SK-N-SH (cell line): ENCODE results near the gene GPS2. TPM values are rescaled to one million over a fixed set of nuclear protein-coding genes. Genes with fewer than 3 reads are reported as not detected.

Experiments
- CTCF ChIA-PET: fragments of 300-600, 350-600 bp; formaldehyde crosslinking; extraction: SDS; loops from one replicate; lab custom pipeline; 2021; lab: Yijun Ruan, JAX
- POLR2A ChIA-PET: fragments of 350-600 bp; sonication (Branson Sonifier 250); formaldehyde crosslinking; extraction: SDS; loops from one replicate; lab custom pipeline; 2020; ENCODE audit warnings: antibody characterized with exemption, inconsistent platforms; lab: Yijun Ruan, JAX
- DNase-seq: peaks from one replicate; pipeline ENCODE4 v3.0.0; 2012
- H2AFZ ChIP-seq: fragments of 200-600 bp; sonication (generic); 2 replicates; pipeline ENCODE4 v1.8.1; 2016; ENCODE audit warnings: antibody characterized with exemption, mild to moderate bottlenecking, low read depth
- H3F3A ChIP-seq: fragments of 200-600 bp; sonication (generic); replicated peaks from 2 replicates; pipeline ENCODE3; 2016; ENCODE audit warnings: antibody characterized with exemption, mild to moderate bottlenecking; ENCODE audit not compliant: insufficient read depth
- H3K27ac ChIP-seq, 2 experiments: fragments of 200-500 bp in 1 of 2; fragments of 200-600 bp in 1 of 2; sonication (Bioruptor generic) in 1 of 2; sonication (generic), shearing (Covaris generic) in 1 of 2; 2 replicates each; pipeline versions ENCODE4 v1.5.1 to v1.6.1; 2014 to 2016; ENCODE audit warnings: low read depth in 2 of 2, inconsistent platforms in 1 of 2, low read length in 1 of 2, mild to moderate bottlenecking in 1 of 2, mixed read lengths in 1 of 2
- H3K27me3 ChIP-seq: fragments of 200-600 bp; sonication (generic), shearing (Covaris generic); 2 replicates; pipeline ENCODE4 v1.6.1; 2016; ENCODE audit warnings: mixed run types; ENCODE audit not compliant: insufficient read depth
- H3K36me3 ChIP-seq, 2 experiments: fragments of 200-500 bp in 1 of 2; fragments of 200-600 bp in 1 of 2; sonication (Bioruptor generic) in 1 of 2; sonication (generic) in 1 of 2; replicated peaks in 1 of 2; 2 replicates each; pipeline versions ENCODE3 to v1.5.1; 2014 to 2016; ENCODE audit warnings: low read length in 1 of 2, mild to moderate bottlenecking in 1 of 2; ENCODE audit not compliant: insufficient read depth in 2 of 2, control insufficient read depth in 1 of 2
- H3K4me1 ChIP-seq, 2 experiments: fragments of 200-500 bp in 1 of 2; fragments of 200-600 bp in 1 of 2; sonication (Bioruptor generic) in 1 of 2; sonication (generic), shearing (Covaris generic) in 1 of 2; 2 replicates each; pipeline versions ENCODE4 v1.5.1 to v1.6.1; 2014 to 2016; ENCODE audit warnings: low read depth in 1 of 2, low read length in 1 of 2, mixed run types in 1 of 2; ENCODE audit not compliant: insufficient read depth in 2 of 2, control insufficient read depth in 1 of 2
- H3K4me2 ChIP-seq: fragments of 200-600 bp; sonication (generic), shearing (Covaris generic); 2 replicates; pipeline ENCODE4 v1.6.1; 2017; ENCODE audit warnings: mixed run types
- H3K4me3 ChIP-seq, 2 experiments: fragments of 200-500 bp in 1 of 2; fragments of 200-600 bp in 1 of 2; sonication (Bioruptor generic) in 1 of 2; sonication (generic), shearing (Covaris generic) in 1 of 2; 2 replicates each; pipeline versions ENCODE4 v1.5.1 to v1.8.1; 2014 to 2016; ENCODE audit warnings: low read depth in 2 of 2, inconsistent platforms in 1 of 2, low read length in 1 of 2, mild to moderate bottlenecking in 1 of 2, mixed read lengths in 1 of 2, moderate library complexity in 1 of 2
- H3K79me2 ChIP-seq: fragments of 200-600 bp; sonication (generic); 2 replicates; pipeline ENCODE4 v1.8.1; 2017; ENCODE audit warnings: mild to moderate bottlenecking; ENCODE audit not compliant: insufficient read depth
- H3K9ac ChIP-seq: fragments of 200-600 bp; sonication (generic); 2 replicates; pipeline ENCODE4 v1.6.1; 2017; ENCODE audit warnings: mixed run types
- H3K9me2 ChIP-seq: fragments of 200-600 bp; sonication (generic); 2 replicates; pipeline ENCODE4 v1.6.1; 2017; ENCODE audit warnings: mixed run types
- H3K9me3 ChIP-seq: fragments of 200-600 bp; sonication (generic); 2 replicates; pipeline ENCODE4 v1.6.1; 2017; ENCODE audit warnings: mixed run types, mild to moderate bottlenecking, moderate library complexity
- H4K20me1 ChIP-seq: fragments of 200-600 bp; sonication (generic); 2 replicates; pipeline ENCODE4 v1.6.1; 2017; ENCODE audit warnings: mild to moderate bottlenecking, mixed run types; ENCODE audit not compliant: insufficient read depth
- POLR2AphosphoS5 ChIP-seq: IDR thresholded peaks from 2 replicates; pipeline ENCODE4 v1.6.1; 2012; ENCODE audit warnings: low read depth, low read length
- RXRA ChIP-seq: IDR thresholded peaks from 2 replicates; pipeline ENCODE4 v1.4.0; 2012; ENCODE audit warnings: low read depth, mild to moderate bottlenecking, borderline replicate concordance
- WGBS: methylation state at CpG from one replicate; pipeline ENCODE4 v1.1.6; 2017; ENCODE audit warnings: low lambda C conversion rate; 5-methylcytosine and 5-hydroxymethylcytosine counted together
- polyA plus RNA-seq, 3 experiments: library from polyadenylated mRNA; depleted of rRNA; stranded (reverse); fragments of >200 nt; gene quantifications; 2 replicates each; pipeline ENCODE4 v1.2.3, GENCODE V29; 2012
- TF ChIP-seq, protein P1 (sequence below): IDR thresholded peaks from 2 replicates; pipeline ENCODE4 v1.4.0; 2012; ENCODE audit warnings: low read depth, borderline replicate concordance

GPS2 gene
- polyA plus RNA-seq, 1 of the 3 experiments (the other 2 are of a cell fraction) = 102 TPM

- DNase-seq = no peak
Measured at GRCh38 chr17:7315570-7316235, 543 bp upstream of the GPS2 start.

GRCh38 chr17:7313890-7314718 is 1.1 kb downstream of the GPS2 start:
- no peaks in the 10 kb centered on the region for H3K27me3 ChIP-seq
- H4K20me1 ChIP-seq = peaks cover 54% of the 10 kb centered on the region

More at GRCh38 chr17:7315570-7316235, 543 bp upstream of the GPS2 start:
- TF ChIP-seq RXRA = no peak
- CTCF ChIA-PET = interaction anchor here (0.9 to 2.9 kb wide), 6 partner anchors 9 to 245 kb away, joined by 3 to 12 read pairs (median 4); no protein-coding TSS in a partner anchor
- Histone ChIP-seq H3K27ac (peak overlapping the region; percentile 76 to 90), H3K9me2 (no peaks in the 10 kb centered on the region), H3K4me3 (peak overlapping the region; percentile 88 to 94), H4K20me1 (peaks cover 38% of the 10 kb centered on the region), H3K79me2 (peaks cover 38% of the 10 kb centered on the region), H3K9ac (peak overlapping the region; percentile 80), H3F3A (peaks cover 40% of the 10 kb centered on the region), H3K27me3 (no peaks in the 10 kb centered on the region), H3K4me2 (peak overlapping the region; percentile 99), H2AFZ (peak overlapping the region; percentile 86), H3K4me1 (peaks cover 10 to 36% of the 10 kb centered on the region in 2 experiments; a peak in 3 of 4 replicates), H3K36me3 (peaks cover 43 to 51% of the 10 kb centered on the region in 2 experiments), H3K9me3 (no peaks in the 10 kb centered on the region)
- 41% methylated on average over 22 of the region's 30 CpGs for WGBS
- POLR2A ChIA-PET = interaction anchor here (0.6 to 2.6 kb wide), 2 partner anchors 14 to 68 kb away, joined by 3 to 11 read pairs; partner anchors contain the start of gene NEURL4

More at GRCh38 chr17:7313890-7314718, 1.1 kb downstream of the GPS2 start:
- WGBS = 38% methylated on average over 8 of the region's 9 CpGs
- Histone ChIP-seq H3K4me1 (peaks cover 23 to 47% of the 10 kb centered on the region in 2 experiments), H3K27ac (peak overlapping the region; percentile 76 to 90), H3K9ac (peak overlapping the region; percentile 80), H3K9me3 (no peaks in the 10 kb centered on the region), H3F3A (peaks cover 56% of the 10 kb centered on the region), H3K9me2 (no peaks in the 10 kb centered on the region), H3K79me2 (peaks cover 54% of the 10 kb centered on the region), H3K4me2 (peak overlapping the region; percentile 99), H2AFZ (no peak overlapping the region), H3K4me3 (peak overlapping the region; percentile 88 to 94), H3K36me3 (peaks cover 59% of the 10 kb centered on the region in 2 experiments)
- no peak for DNase-seq
- ChIA-PET CTCF (interaction anchor here (0.9 to 2.9 kb wide), 10 partner anchors 9 to 100 kb away, joined by 3 to 12 read pairs (median 3); no protein-coding TSS in a partner anchor), POLR2A (interaction anchor here (0.8 to 2.6 kb wide), 2 partner anchors 11 to 15 kb away, joined by 3 to 11 read pairs; partner anchors contain the start of gene NEURL4)
- 0 out of 2 replicates have a peak, but pooled peaks have one; percentile 1 for TF ChIP-seq POLR2AphosphoS5
- TF ChIP-seq, protein P1, sequence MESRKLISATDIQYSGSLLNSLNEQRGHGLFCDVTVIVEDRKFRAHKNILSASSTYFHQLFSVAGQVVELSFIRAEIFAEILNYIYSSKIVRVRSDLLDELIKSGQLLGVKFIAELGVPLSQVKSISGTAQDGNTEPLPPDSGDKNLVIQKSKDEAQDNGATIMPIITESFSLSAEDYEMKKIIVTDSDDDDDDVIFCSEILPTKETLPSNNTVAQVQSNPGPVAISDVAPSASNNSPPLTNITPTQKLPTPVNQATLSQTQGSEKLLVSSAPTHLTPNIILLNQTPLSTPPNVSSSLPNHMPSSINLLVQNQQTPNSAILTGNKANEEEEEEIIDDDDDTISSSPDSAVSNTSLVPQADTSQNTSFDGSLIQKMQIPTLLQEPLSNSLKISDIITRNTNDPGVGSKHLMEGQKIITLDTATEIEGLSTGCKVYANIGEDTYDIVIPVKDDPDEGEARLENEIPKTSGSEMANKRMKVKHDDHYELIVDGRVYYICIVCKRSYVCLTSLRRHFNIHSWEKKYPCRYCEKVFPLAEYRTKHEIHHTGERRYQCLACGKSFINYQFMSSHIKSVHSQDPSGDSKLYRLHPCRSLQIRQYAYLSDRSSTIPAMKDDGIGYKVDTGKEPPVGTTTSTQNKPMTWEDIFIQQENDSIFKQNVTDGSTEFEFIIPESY = no peak
